Thymus (tissue), 11 donors: Measurements from ENCODE around the gene FAM169A. TPM values are rescaled to one million over a fixed set of nuclear protein-coding genes. Genes with fewer than 3 reads are reported as not detected.
"Not testable (repeated sequence)": the region's sequence is repeated elsewhere in the genome, so short reads cannot be mapped to it uniquely, and the experiment has no call there.

Source experiments
- DNase-seq, 9 donors: peaks; one replicate each; pipeline ENCODE4 v3.0.0-alpha.2; 2013; ENCODE audit warnings: low spot score in 9 of 9, low read depth in 6 of 9, missing footprints in 1 of 9
- H3K27ac ChIP-seq, 2 donors: one replicate each; pipeline ENCODE4 v1.5.1; 2013; ENCODE audit warnings: control low read depth in 1 of 2, low read depth in 1 of 2, low read length in 1 of 2, mild to moderate bottlenecking in 1 of 2, moderate library complexity in 1 of 2
- H3K27me3 ChIP-seq, 2 donors: one replicate each; pipeline ENCODE4 v1.5.1; 2013; ENCODE audit warnings: low read length in 1 of 2; ENCODE audit not compliant: control insufficient read depth in 2 of 2, insufficient read depth in 1 of 2
- H3K36me3 ChIP-seq, 2 donors: one replicate each; pipeline ENCODE4 v1.5.1; 2013; ENCODE audit warnings: low read length in 1 of 2, mild to moderate bottlenecking in 1 of 2, moderate library complexity in 1 of 2; ENCODE audit not compliant: control insufficient read depth in 2 of 2, insufficient read depth in 2 of 2
- H3K4me1 ChIP-seq, 2 donors: one replicate each; pipeline ENCODE4 v1.5.1; 2013; ENCODE audit warnings: low read length in 2 of 2; ENCODE audit not compliant: control insufficient read depth in 2 of 2, insufficient read depth in 2 of 2
- H3K4me3 ChIP-seq, 2 donors: one replicate each; pipeline ENCODE4 v1.5.1; 2013; ENCODE audit warnings: low read length in 2 of 2, control low read depth in 1 of 2, mild to moderate bottlenecking in 1 of 2
- H3K9me3 ChIP-seq, 2 donors: one replicate each; pipeline ENCODE4 v1.5.1; 2013; ENCODE audit warnings: low read length in 1 of 2, mild to moderate bottlenecking in 1 of 2; ENCODE audit not compliant: control insufficient read depth in 2 of 2, insufficient read depth in 1 of 2
- WGBS: extraction: QIAGEN DNeasy Blood & Tissue Kit; methylation state at CpG from one replicate; pipeline ENCODE4 v1.1.7; 2013; 5-methylcytosine and 5-hydroxymethylcytosine counted together
- polyA plus RNA-seq: library from polyadenylated mRNA; stranded (reverse); fragments of 200-250 nt; gene quantifications from one replicate; pipeline ENCODE4 v1.2.3, GENCODE V29; 2013
- total RNA-seq: library from RNA; stranded (reverse); fragments of 120-200 nt; gene quantifications from one replicate; pipeline ENCODE4 v1.2.4, GENCODE V29; 2013
- donor health status: healthy.

FAM169A gene
- total and polyA plus RNA-seq, 2 donors = 5.3 to 11.6 TPM

DNA sequence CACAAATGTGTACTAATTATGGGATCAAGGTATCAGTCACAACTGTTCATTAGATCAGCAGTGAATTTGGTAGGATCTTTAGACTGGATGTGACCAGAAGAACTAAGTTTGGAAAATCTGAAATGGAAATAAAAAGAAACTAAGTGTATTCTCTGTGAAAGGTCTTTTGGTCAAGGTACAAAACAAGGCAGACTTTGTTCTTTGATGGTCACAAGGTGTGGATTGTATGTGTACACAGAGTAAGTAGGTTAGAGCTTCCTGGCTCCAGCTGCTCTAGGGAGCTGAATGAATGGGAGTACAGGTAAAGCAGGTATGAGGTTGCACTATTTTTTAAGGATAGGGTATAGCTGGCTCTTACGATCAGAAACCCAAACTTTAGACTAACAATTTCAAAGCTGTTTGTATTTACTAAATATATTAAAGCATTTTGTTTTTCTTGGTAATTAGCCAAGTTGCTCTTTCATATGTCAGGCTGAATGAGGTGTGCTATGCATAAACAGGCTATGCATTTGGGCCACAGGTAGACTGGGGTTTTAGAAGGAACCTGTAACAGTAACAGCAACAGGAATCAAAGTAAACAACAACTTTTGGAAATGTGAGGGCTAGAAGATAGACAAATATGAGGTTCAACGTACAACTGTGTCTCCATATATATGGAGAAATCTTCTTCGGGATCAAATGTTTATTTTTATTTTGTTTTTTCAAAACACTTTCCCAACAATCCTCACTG lies 32.5 kb downstream of the FAM169A start:
- Histone ChIP-seq H3K4me1 (peaks cover 5 to 9% of the 10 kb centered on the region in 2 donors), H3K36me3 (no peaks in the 10 kb centered on the region), H3K4me3 (no peak overlapping the region), H3K9me3 (no peaks in the 10 kb centered on the region), H3K27me3 (no peaks in the 10 kb centered on the region), H3K27ac (no peak overlapping the region)
- WGBS = 99% methylated on average over 3 of the region's 3 CpGs
- DNase-seq = no peak

GRCh38 chr5:74829413-74829812 lies 36.8 kb downstream of the FAM169A start:
- WGBS = 98% methylated on average over 7 of the region's 7 CpGs
- H3K4me3 ChIP-seq = no peak overlapping the region
- no peak for DNase-seq

DNA sequence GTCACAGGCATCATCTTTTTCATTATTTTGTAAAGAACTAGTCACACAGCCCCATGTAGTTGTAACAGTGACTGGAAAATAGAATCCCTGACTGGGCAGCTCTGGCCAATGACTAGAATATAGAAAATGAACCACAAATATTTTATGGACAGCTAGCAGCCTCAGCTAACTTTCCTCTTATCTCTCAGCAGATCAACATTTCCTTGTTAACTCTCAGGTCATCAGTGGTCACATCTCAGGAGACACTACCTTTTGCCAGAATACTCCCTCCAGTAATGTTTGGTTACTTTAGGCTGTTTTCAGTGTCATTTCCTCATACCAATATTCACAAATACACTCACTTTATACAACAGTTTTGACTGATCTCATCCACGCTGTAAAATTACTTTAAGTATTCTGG lies 43.9 kb downstream of the FAM169A start:
- Histone ChIP-seq H3K4me3 (no peak overlapping the region), H3K36me3 (no peaks in the 10 kb centered on the region), H3K27ac (no peak overlapping the region), H3K9me3 (no peaks in the 10 kb centered on the region), H3K27me3 (no peaks in the 10 kb centered on the region), H3K4me1 (no peaks in the 10 kb centered on the region)
- no peak for DNase-seq
- 98% methylated on average over 1 of the region's 1 CpG for WGBS

More at GRCh38 chr5:74829413-74829812, 36.8 kb downstream of the FAM169A start:
- Histone ChIP-seq H3K4me1 (no peaks in the 10 kb centered on the region), H3K9me3 (no peaks in the 10 kb centered on the region), H3K27ac (no peak overlapping the region), H3K27me3 (no peaks in the 10 kb centered on the region), H3K36me3 (no peaks in the 10 kb centered on the region)

DNA sequence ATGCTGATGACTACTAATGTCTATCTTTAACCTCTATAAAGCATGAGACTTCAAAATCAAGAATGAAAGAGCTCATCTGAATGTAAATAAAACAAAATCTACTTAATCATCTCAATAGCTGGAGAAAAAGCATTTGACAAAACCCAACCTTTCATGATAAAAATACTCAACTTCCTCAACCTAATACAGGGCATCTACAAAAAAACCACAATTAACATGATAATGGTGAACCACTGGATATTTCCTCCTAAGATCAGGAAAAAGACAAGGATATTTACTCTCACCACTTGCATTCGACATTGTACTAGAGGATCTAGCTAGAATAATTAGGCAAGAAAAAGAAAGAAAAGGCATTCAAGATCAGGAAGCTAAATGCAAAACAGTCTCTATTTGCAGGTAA lies 49.3 kb downstream of the FAM169A start:
- Histone ChIP-seq H3K4me3 (no peak overlapping the region), H3K9me3 (no peaks in the 10 kb centered on the region), H3K4me1 (no peaks in the 10 kb centered on the region), H3K36me3 (no peaks in the 10 kb centered on the region), H3K27ac (no peak overlapping the region), H3K27me3 (no peaks in the 10 kb centered on the region)
- WGBS = 86% methylated on average over 1 of the region's 1 CpG
- no peak for DNase-seq

DNA sequence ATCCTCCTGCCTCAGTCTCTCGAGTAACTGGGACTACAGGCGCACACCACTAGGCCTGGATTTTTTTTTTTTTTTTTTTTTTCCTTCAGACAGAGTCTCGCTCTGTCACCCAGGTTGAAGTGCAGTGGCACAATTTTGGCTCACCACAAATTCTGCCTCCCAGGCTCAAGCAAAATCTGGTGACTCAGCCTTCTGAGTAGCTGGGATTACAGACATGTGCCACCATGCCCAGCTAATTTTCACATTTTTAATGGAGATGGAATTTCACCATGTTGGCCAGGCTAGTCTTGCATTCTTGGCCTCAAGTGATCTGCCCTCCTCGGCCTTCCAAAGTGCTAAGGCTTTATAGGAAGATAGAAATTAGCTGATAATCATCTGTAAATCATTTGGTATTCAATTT lies 55.3 kb downstream of the FAM169A start:
- H3K36me3 ChIP-seq = no peaks in the 10 kb centered on the region
- DNase-seq = no peak
- no peaks in the 10 kb centered on the region for H3K27me3 ChIP-seq
- no peaks in the 10 kb centered on the region for H3K9me3 ChIP-seq
- no peak overlapping the region for H3K27ac ChIP-seq
- H3K4me1 ChIP-seq = no peaks in the 10 kb centered on the region
- H3K4me3 ChIP-seq = no peak overlapping the region
- WGBS = 97% methylated on average over 4 of the region's 4 CpGs

GRCh38 chr5:74801941-74802340 lies 64.2 kb downstream of the FAM169A start:
- no peaks in the 10 kb centered on the region for H3K4me1 ChIP-seq
- H3K4me3 ChIP-seq = no peak overlapping the region
- H3K27ac ChIP-seq = no peak overlapping the region
- no peaks in the 10 kb centered on the region for H3K27me3 ChIP-seq
- DNase-seq = no peak
- peaks cover 11 to 12% of the 10 kb centered on the region in 2 donors for H3K36me3 ChIP-seq
- no peaks in the 10 kb centered on the region for H3K9me3 ChIP-seq
- 71% methylated on average over 1 of the region's 1 CpG for WGBS

GRCh38 chr5:74801197-74801596 lies 65.0 kb downstream of the FAM169A start:
- Histone ChIP-seq H3K27ac (no peak overlapping the region), H3K36me3 (peaks cover 11 to 12% of the 10 kb centered on the region in 2 donors), H3K4me1 (no peaks in the 10 kb centered on the region), H3K9me3 (no peaks in the 10 kb centered on the region), H3K4me3 (no peak overlapping the region), H3K27me3 (no peaks in the 10 kb centered on the region)
- 97% methylated on average over 3 of the region's 3 CpGs for WGBS
- DNase-seq = no peak

DNA sequence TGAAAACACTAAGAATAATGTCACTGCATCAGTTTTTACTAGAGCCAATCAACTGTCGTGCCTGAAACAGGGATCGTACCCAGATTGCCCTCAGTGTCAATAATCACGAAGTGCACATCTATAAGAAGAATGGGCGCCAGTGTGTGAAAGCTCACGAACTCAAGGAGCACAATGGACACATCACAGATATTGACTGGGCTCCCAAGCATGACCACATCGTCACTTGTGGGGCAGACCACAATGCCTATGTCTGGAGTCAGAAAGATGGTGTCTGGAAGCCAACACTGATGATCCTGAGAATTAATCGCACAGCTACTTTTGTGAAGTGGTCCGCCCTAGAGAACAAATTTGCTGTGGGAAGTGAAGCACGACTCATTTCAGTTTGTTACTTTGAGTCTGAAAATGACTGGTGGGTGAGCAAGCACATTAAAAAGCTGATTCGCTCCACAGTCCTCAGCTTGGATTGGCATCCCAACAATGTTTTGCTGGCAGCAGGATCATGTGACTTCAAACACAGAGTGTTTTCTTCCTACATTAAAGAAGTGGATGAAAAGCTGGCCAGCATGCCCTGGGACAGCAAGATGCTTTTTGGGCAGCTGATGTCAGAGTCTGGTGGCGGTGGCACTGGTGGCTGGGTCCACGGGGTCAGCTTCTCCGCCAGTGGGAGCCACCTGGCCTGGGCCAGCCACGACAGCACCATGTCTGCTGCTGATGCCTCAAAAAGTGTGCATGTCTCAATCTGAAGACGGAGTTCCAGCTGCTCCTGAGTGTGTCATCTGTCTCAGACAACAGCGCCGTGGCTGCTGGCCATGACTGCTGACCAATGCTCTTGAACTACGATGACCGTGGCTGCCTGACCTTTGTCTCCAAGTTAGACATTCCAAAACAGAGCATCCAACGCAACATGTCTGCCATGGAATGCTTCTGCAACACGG lies 66.9 kb downstream of the FAM169A start:
- Histone ChIP-seq H3K4me1 (no peaks in the 10 kb centered on the region), H3K27ac (no peak overlapping the region), H3K27me3 (no peaks in the 10 kb centered on the region), H3K9me3 (no peaks in the 10 kb centered on the region), H3K36me3 (peaks cover 11 to 16% of the 10 kb centered on the region in 2 donors), H3K4me3 (no peak overlapping the region)
- WGBS = 96% methylated on average over 21 of the region's 21 CpGs
- DNase-seq = no peak

- H3K9me3 ChIP-seq, H3K4me1 ChIP-seq, H3K27me3 ChIP-seq, H3K27ac ChIP-seq, DNase-seq, H3K4me3 ChIP-seq: not testable (repeated sequence)
- peaks cover 11 to 13% of the 10 kb centered on the region in 2 donors for H3K36me3 ChIP-seq
- 98% methylated on average over 3 of the region's 3 CpGs for WGBS
Observed at GRCh38 chr5:74791669-74792068, 74.5 kb downstream of the FAM169A start.
